PFSK-1 (cell line): ENCODE measurements around the gene BCL3.

Source experiments
- FOXP2 ChIP-seq: optimal IDR thresholded peaks from 2 replicates; pipeline ENCODE3; 2011; ENCODE audit warnings: borderline replicate concordance, control low read depth, inconsistent platforms; ENCODE audit not compliant: insufficient read depth; ENCODE audit errors: extremely low read length, extremely low read depth
- POLR2AphosphoS5 ChIP-seq: IDR thresholded peaks from 2 replicates; pipeline ENCODE4 v1.6.1; 2012; ENCODE audit warnings: low read depth, mild to moderate bottlenecking, control low read depth, low read length, moderate library complexity
- SIN3A ChIP-seq: IDR thresholded peaks from 2 replicates; pipeline ENCODE4 v1.6.1; 2012; ENCODE audit warnings: mild to moderate bottlenecking, low read length, moderate library complexity, borderline replicate concordance; ENCODE audit not compliant: insufficient read depth
- TAF1 ChIP-seq: IDR thresholded peaks from 2 replicates; pipeline ENCODE4 v1.6.1; 2012; ENCODE audit warnings: low read length, control low read depth, borderline replicate concordance; ENCODE audit not compliant: insufficient read depth
- TF ChIP-seq, protein P1 (sequence below), 2 experiments: IDR thresholded peaks; 2 replicates each; pipeline versions ENCODE4 v1.6.1 to v1.8.0; 2011 to 2012; ENCODE audit warnings: low read depth in 2 of 2, low read length in 2 of 2, control low read depth in 1 of 2, inconsistent platforms in 1 of 2, mild to moderate bottlenecking in 1 of 2, moderate library complexity in 1 of 2; ENCODE audit not compliant: insufficient read depth in 1 of 2

Gene BCL3

DNA sequence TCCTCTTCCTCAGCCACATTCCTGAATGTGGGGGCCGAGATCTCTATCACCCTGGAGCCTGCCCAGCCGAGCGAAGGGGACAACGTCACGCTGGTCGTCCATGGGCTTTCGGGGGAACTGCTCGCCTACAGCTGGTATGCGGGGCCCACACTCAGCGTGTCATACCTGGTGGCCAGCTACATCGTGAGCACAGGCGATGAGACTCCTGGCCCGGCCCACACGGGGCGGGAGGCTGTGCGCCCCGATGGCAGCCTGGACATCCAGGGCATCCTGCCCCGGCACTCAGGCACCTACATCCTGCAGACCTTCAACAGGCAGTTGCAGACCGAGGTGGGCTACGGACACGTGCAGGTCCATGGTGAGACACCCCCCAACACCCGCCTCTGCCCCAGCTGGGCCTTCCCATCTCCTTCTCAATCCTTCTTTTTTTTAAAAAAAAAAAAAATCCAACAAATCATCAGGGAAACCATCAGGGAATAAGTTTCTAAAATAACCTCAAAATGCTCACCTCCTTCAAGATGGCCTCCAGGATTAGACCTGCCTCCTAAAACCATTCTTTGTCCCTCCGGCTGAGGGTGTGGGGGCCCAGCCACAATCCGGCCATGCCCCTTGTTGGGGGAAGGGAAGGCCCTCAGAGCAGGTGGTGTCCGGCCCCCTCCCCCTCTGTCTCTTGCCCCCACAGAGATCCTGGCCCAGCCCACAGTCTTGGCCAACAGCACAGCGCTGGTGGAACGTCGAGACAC, 45.0 kb upstream of the BCL3 start:
- no peak for TF ChIP-seq SIN3A

DNA sequence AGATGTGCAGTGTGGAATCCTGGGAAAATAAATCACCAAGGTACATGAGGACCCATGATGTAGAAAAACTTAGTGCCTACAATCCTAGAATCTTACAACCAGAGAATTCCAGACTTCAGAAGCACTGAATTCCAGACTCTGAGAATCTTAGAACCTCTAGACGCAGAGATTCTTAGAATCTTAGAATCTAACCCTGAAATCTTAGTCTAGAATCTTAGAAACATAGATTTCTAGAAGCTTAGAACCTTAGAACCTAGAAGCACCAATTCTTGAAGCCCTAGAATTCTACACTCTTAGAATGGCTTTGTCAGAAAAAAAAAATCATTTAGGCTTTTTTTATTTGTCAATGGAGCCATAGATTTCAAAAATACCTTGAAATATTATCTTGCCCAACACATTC, 43.5 kb upstream of the BCL3 start:
- no peak for TF ChIP-seq TAF1
- TF ChIP-seq, protein P1, sequence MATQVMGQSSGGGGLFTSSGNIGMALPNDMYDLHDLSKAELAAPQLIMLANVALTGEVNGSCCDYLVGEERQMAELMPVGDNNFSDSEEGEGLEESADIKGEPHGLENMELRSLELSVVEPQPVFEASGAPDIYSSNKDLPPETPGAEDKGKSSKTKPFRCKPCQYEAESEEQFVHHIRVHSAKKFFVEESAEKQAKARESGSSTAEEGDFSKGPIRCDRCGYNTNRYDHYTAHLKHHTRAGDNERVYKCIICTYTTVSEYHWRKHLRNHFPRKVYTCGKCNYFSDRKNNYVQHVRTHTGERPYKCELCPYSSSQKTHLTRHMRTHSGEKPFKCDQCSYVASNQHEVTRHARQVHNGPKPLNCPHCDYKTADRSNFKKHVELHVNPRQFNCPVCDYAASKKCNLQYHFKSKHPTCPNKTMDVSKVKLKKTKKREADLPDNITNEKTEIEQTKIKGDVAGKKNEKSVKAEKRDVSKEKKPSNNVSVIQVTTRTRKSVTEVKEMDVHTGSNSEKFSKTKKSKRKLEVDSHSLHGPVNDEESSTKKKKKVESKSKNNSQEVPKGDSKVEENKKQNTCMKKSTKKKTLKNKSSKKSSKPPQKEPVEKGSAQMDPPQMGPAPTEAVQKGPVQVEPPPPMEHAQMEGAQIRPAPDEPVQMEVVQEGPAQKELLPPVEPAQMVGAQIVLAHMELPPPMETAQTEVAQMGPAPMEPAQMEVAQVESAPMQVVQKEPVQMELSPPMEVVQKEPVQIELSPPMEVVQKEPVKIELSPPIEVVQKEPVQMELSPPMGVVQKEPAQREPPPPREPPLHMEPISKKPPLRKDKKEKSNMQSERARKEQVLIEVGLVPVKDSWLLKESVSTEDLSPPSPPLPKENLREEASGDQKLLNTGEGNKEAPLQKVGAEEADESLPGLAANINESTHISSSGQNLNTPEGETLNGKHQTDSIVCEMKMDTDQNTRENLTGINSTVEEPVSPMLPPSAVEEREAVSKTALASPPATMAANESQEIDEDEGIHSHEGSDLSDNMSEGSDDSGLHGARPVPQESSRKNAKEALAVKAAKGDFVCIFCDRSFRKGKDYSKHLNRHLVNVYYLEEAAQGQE (IDR thresholded peaks at IDR 0.05; ENCODE audit: insufficient read depth in 1 of 2, low read depth in 2 of 2, low read length in 2 of 2) = no peak
- no peak for TF ChIP-seq FOXP2
- TF ChIP-seq POLR2AphosphoS5 = no peak
- no peak for TF ChIP-seq SIN3A

DNA sequence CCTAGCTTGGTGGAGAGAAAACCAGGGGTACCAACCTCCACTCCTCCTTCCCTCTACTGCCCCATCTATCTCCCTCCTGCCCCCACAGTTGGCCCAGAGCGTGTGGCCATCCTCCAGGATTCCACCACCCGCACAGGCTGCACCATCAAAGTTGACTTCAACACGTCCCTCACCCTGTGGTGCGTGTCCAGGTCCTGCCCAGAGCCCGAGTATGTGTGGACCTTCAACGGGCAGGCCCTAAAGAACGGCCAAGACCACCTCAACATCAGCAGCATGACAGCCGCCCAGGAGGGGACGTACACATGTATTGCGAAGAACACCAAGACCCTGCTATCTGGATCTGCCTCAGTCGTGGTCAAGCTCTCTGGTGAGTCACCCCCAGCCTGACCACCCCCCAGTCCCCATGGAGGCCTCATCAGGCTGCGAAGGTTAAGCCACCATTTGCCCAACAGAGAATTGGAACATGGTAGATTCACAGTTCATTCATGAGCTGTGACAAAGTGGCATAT, 43.0 kb upstream of the BCL3 start:
- TF ChIP-seq, protein P1 (IDR thresholded peaks at IDR 0.05; ENCODE audit: insufficient read depth in 1 of 2, low read depth in 2 of 2, low read length in 2 of 2) = no peak
- TF ChIP-seq TAF1 (no peak), FOXP2 (no peak)

DNA sequence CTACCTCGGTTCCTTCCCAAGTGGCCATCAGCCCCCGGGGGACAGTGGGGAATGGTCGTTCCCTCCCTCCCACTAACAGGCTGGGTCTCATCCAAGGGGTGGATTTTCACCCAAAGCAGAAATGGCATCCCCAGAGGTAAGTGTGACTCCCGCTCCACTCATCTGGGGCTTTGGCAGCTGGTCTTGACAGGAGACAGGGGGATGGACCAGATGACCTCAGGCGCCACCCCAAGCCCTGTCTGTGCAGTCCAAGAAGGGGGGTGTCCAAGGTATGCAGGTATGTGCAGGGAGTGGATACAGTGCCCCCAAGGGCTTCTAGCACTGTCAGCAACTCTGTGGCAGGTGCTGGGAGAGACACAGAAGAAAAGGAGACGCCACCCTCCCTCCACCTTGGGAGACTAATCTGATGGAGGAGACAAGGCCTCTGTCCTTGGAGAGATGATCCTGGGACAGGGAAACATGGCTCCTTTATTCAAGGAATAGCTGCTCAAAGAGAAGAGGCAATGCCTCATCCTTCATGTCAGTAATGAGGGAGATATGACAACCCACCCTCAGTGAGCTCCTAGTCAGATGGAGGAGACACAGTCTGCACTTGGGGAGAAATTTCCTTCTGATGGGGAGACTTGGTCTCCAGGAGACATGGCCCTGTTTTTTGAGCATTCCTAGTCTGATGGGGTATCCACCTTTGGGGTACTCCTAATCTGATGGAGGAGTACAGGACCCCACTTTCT, 41.8 kb upstream of the BCL3 start:
- no peak for TF ChIP-seq TAF1
- TF ChIP-seq, protein P1 (IDR thresholded peaks at IDR 0.05; ENCODE audit: insufficient read depth in 1 of 2, low read depth in 2 of 2, low read length in 2 of 2) = no peak
- no peak for TF ChIP-seq FOXP2
- TF ChIP-seq SIN3A = no peak
- no peak for TF ChIP-seq POLR2AphosphoS5

DNA sequence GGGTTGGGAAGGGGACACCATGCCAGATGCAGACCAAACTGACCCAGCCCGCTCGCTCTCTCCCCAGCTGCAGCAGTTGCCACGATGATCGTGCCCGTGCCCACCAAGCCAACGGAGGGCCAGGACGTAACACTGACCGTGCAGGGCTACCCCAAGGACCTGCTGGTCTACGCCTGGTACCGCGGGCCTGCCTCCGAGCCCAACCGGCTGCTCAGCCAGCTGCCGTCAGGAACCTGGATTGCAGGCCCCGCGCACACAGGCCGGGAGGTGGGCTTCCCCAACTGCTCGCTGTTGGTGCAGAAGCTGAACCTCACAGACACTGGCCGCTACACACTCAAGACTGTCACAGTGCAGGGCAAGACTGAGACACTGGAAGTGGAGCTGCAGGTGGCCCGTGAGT, 40.7 kb upstream of the BCL3 start:
- TF ChIP-seq POLR2AphosphoS5 (no peak), TAF1 (no peak)
- TF ChIP-seq, protein P1 (IDR thresholded peaks at IDR 0.05; ENCODE audit: insufficient read depth in 1 of 2, low read depth in 2 of 2, low read length in 2 of 2) = no peak
